HG03095 (cell line): Measurements from ENCODE around the gene BCL10.

Experiments used
- ATAC-seq: cut with Tn5 transposase; IDR thresholded peaks from one replicate; pipeline ENCODE4 v1.9.1; 2021; ENCODE audit warnings: moderate library complexity; ENCODE audit not compliant: unreplicated experiment

Gene BCL10

DNA sequence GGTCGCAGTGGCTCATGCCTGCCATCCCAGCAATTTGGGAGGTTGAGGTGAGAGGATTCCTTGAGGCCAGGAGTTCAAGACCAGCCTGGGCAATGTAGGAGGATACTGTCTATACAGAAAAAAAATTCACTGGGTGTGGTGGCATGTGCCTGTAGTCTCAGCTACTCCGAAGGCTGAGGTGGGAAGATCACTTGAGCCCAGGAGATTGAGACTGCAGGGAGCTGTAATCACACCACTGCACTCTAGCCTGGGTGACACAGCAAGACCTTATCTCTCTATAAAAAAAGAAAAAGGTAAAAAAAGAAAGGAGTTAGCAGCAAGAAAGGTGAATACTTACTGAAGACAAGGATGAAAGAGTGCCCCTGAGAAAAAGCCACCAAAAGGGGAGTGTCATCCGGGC lies 23.7 kb upstream of the BCL10 start:
- no peak for ATAC-seq

GRCh38 chr1:85297855-85298629 lies 21.6 kb upstream of the BCL10 start:
- peak; percentile 81 for ATAC-seq

DNA sequence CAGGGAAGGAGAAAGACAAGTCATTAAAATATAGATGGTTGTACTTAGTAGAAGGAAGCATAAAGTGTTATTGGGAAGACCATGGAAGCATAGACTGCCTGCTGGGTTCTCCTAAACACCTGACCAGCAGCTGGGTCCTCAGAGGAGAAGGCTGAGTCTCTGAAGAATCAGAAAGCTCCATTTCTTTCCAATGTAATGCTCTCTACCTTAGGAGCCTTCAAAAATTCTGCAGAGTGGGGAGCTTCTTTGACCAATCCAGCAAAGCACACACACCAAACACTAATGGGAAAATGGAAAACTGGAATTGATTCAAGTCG lies 21.1 kb upstream of the BCL10 start:
- ATAC-seq, result no peak

- no peak for ATAC-seq
Observed at GRCh38 chr1:85296980-85297379, 20.5 kb upstream of the BCL10 start.

DNA sequence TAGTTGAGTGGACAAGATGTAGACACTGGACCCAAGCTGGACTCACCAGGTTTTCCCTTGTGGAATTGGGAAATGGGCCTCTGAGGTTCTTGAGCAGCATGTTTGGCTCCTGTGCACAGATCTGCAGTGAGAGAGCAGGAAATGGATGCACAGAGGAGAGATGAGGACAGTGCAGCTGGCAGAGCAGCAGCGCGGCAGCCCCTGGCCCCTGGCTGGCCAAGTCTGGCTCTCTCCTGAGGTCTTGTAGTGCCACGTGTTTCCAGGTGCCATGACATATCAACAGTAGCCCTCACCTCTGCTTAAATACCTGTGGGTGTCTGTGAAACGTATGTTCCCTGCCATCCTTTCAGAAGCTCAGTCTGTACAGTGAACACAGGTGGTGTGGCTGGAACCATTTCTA lies 19.2 kb upstream of the BCL10 start:
- ATAC-seq, result no peak

DNA sequence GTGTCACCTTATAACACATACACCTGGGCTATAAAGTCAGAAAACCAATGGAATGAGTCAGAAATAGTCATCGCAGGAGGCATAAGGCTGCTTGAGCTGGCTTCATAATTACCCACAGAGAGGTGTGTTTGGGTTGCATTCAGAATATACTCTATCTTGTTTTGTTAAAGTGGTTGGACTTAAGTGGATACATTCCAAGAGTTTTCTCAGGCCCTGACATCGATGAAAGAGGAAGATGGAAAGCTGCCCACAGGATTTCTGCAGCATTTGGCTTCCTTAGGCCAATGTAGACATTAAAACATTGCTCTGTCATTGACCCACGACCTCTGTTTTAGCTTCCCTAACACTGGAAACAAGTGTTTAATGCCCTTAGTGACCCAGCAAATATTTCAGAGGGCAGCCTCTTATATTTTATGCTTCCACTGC lies 18.6 kb upstream of the BCL10 start:
- ATAC-seq, result no peak

DNA sequence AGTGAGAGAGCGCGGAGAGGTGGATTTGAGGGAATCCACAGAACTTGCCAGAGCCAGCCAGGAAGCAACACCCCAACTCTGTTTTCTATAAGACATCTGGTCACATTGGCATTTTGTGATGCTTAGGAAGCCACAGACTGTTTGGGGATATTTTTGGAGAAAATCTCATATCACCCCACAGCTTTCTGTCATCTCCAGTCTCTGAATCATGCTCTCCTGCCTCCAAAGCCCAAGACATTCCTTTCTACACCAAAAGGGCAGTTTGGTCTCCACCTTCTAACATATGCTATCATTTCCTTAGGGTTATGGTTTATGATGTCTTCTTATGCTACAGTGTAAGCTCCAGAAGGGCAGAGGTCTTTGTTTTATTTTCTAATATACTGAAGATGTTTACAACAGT lies 14.4 kb upstream of the BCL10 start:
- no peak for ATAC-seq

- peak; percentile 70 for ATAC-seq
Observed at GRCh38 chr1:85289848-85290335, 13.5 kb upstream of the BCL10 start.

GRCh38 chr1:85289207-85289847 lies 12.9 kb upstream of the BCL10 start:
- peak; percentile 34 for ATAC-seq

DNA sequence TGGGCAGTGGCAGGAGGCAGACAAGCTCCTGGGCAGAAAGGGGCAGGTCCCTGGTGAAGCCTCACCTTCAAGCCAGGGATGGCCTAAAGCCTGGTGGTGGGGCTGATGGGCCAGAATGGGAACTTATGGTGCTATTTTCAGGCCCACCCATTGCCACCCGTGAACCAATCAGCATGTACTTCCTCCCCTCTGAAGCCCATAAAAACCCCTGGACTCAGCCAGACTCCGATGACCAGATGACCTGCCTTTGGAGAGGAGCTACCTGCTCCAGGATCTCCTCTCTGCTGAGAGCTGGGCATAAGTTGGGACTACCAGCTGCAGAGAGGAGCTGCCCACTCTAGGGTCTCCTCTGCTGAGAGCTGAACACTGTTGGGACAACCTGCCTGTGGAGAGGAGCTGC lies 7.8 kb upstream of the BCL10 start:
- ATAC-seq, result no peak

DNA sequence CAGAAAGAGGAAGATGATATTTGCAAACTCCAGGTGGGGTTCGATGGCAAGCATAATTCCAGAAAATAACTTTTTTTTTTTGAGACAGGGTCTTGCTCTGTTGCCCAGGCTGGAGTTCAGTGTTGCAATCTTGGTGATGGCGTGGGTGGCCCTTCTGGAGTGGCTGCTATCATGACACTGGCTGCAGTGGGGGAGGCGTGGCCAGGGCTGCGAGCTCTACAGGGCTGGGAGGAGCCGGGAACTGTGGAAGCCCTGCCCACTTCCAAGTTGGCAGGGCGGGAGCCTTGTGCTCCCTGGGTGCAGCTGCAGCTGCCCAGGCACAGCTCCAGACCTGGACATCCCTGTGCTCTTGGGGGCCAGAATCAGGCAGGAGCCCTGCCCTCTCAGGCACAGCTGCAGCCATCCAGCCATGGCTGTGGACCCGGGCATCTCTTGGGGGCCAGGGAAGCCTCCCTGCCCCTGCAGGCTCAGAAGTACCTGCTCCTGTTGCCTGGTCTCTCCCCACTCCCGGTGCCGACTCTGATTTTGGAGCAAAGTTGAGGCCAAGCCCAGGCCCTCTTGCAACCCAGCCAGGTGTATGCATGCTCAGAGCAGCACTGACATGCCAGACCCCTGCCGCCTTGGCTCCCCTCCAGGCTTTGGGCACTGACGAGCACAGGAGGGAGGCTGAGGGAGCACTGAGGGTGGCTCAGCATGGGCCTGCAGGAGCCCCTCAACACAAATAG lies 7.2 kb upstream of the BCL10 start:
- ATAC-seq, result no peak

- ATAC-seq, result no peak
Observed at GRCh38 chr1:85282424-85282823, 6.0 kb upstream of the BCL10 start.

DNA sequence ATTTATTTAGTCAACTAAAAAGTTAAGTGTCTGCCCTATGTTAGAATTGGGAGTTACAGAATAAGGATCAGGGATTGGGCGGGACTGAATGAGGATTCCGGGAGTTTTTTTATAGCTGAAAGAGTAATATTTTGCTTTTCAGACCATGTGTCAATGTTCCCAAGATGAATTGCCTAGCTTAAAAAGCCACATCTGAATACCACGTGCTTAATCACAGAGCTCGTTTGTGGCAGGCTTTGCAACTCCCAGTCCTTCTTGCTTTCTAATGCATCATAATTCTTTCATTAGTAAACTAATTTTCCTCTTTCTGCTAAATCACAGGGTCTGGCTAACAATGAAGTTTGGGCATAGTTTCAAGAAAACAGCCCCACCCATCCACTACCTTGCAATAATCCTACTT lies 4.2 kb upstream of the BCL10 start:
- ATAC-seq, result no peak

GRCh38 chr1:85279458-85280080 lies 3.1 kb upstream of the BCL10 start:
- no peak for ATAC-seq

DNA sequence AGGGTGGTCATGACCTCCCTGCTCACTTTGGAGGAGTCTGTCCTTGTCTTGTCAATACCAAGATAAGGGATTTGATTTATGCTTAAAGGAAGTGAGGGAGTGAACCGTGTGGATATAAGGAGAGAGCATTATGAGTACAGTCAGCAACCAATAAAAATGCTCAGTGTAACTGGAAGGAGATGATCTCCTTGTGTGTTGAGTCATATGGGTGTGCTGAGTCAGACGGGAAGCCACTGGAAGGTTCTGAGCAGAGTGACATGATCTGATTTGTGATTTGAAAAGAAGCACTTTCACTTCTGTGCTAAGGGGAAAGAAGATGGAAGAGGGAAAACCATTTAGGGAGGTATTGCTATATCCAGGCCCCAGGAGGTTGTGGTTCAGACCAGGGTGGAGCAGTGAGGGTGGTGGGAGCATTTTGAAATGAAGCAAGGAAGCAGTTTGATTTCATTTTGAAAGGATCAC lies 2.5 kb upstream of the BCL10 start:
- ATAC-seq, result peak; percentile 19

- ATAC-seq, result no peak
Observed at GRCh38 chr1:85277802-85278201, 1.4 kb upstream of the BCL10 start.

DNA sequence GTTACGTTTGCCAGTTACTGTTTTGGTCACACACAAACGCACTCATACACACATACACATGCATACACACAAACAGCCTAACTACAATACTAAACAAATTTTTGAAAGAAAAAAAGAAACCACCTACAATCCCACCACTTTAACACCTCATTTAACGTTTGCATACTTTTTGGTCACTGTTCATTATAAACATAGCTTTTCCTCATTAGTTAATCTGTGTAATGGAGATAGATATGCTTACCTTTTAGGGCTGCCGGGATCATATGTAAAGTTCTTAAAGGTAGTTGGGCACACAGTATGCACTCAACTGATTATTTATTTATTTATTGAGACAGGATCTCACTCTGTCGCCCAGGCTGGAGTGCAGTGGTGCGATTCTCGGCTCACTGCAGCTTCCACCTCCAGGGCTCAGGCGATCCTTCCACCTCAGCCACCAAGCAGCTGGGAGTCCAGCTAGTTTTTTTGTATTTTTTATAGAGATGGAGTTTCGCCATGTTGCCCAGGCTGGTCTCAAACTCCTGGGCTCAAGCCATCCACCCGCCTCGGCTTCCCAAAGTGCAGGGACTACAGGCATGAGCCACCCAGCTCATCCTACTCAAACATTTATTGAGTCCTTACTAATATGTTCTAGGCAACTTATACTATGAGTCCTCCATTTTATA lies 677 bp upstream of the BCL10 start:
- no peak for ATAC-seq

- no peak for ATAC-seq
Observed at GRCh38 chr1:85275701-85276214, 674 bp downstream of the BCL10 start.

GRCh38 chr1:85274969-85275453 lies 1.4 kb downstream of the BCL10 start:
- no peak for ATAC-seq

GRCh38 chr1:85273397-85273796 lies 3.0 kb downstream of the BCL10 start:
- ATAC-seq, result no peak
